OCI-LY7 (cell line): Measurements from ENCODE around the gene PDE5A. TPM values are rescaled to one million over a fixed set of nuclear protein-coding genes. Genes with fewer than 3 reads are reported as not detected.

ENCODE experiments used
- BruUV-seq: library from RNA; stranded (reverse); fragments of 400-500 nt; replicated peaks from 2 replicates; lab custom pipeline; 2021; lab: Mats Ljungman, UMichigan
- CTCF ChIA-PET: fragments of 300-600 bp; sonication (Branson Sonifier 250); formaldehyde crosslinking; loops from one replicate; lab custom pipeline; 2022; ENCODE audit warnings: antibody characterized with exemption; ENCODE audit not compliant: unreplicated experiment; lab: Charles Lee
- POLR2A ChIA-PET: fragments of 300-600 bp; sonication (Branson Sonifier 250); formaldehyde crosslinking; loops from one replicate; lab custom pipeline; 2022; ENCODE audit warnings: antibody characterized with exemption; lab: Charles Lee
- DNase-seq: peaks from one replicate; pipeline ENCODE4 v3.0.0-alpha.2; 2015; ENCODE audit warnings: low spot score
- H2AFZ ChIP-seq: fragments of 200-600 bp; sonication (generic), shearing (Covaris generic); 2 replicates; pipeline ENCODE4 v1.6.1; 2014; ENCODE audit warnings: mild to moderate bottlenecking, antibody characterized with exemption, low read length, moderate library complexity
- H3K27ac ChIP-seq: fragments of 200-600 bp; sonication (generic); 2 replicates; pipeline ENCODE4 v1.5.1; 2014; ENCODE audit warnings: mixed run types, low read depth, mild to moderate bottlenecking, moderate library complexity, low read length, inconsistent platforms; ENCODE audit not compliant: poor library complexity, severe bottlenecking
- H3K36me3 ChIP-seq: fragments of 200-600 bp; sonication (generic); 2 replicates; pipeline ENCODE4 v1.6.1; 2014; ENCODE audit warnings: mild to moderate bottlenecking, antibody characterized with exemption, low read length, moderate library complexity, mixed read lengths; ENCODE audit not compliant: insufficient read depth
- H3K4me1 ChIP-seq: fragments of 200-600 bp; sonication (generic); 2 replicates; pipeline ENCODE4 v1.5.1; 2014; ENCODE audit warnings: mild to moderate bottlenecking, low read length; ENCODE audit not compliant: insufficient read depth, poor library complexity, severe bottlenecking
- H3K4me2 ChIP-seq: fragments of 200-600 bp; sonication (generic); 2 replicates; pipeline ENCODE4 v1.6.1; 2014; ENCODE audit warnings: mild to moderate bottlenecking, low read length
- H3K4me3 ChIP-seq: fragments of 200-600 bp; sonication (generic); 2 replicates; pipeline ENCODE4 v1.5.1; 2014; ENCODE audit warnings: mild to moderate bottlenecking, low read depth, low read length; ENCODE audit not compliant: poor library complexity, severe bottlenecking
- H3K79me2 ChIP-seq: fragments of 200-600 bp; sonication (generic); 2 replicates; pipeline ENCODE4 v1.6.1; 2016; ENCODE audit warnings: low read depth, mild to moderate bottlenecking, low read length, moderate library complexity, mixed read lengths; ENCODE audit not compliant: insufficient read depth
- H3K9me2 ChIP-seq: fragments of 200-600 bp; sonication (generic); 2 replicates; pipeline ENCODE4 v1.6.1; 2016; ENCODE audit warnings: mild to moderate bottlenecking, low read length, mixed read lengths; ENCODE audit not compliant: insufficient read depth
- H3K9me3 ChIP-seq: fragments of 200-600 bp; sonication (generic); 2 replicates; pipeline ENCODE4 v1.6.1; 2014; ENCODE audit warnings: mild to moderate bottlenecking, mixed run types, low read length, mixed read lengths
- H4K20me1 ChIP-seq: fragments of 200-600 bp; sonication (generic); 2 replicates; pipeline ENCODE4 v1.6.1; 2014; ENCODE audit warnings: mild to moderate bottlenecking, antibody characterized with exemption, low read length, moderate library complexity, mixed read lengths; ENCODE audit not compliant: insufficient read depth
- EZH2phosphoT487 ChIP-seq: fragments of 200-600 bp; sonication (generic); IDR thresholded peaks from 2 replicates; pipeline ENCODE4 v1.6.1; 2018; ENCODE audit warnings: low read depth, borderline replicate concordance, mild to moderate bottlenecking, mixed run types, antibody characterized with exemption, low read length, moderate library complexity, mixed read lengths
- intact Hi-C: fragments of 100-400 bp; cut with micrococcal nuclease; formaldehyde crosslinking; loops from one replicate; pipeline ENCODE4 v1.10.0; 2022; ENCODE audit not compliant: unreplicated experiment
- total RNA-seq, 2 experiments: library from RNA; depleted of rRNA in 1 of 2; stranded (reverse); fragments of >200 nt in 1 of 2; shearing (Covaris generic) in 1 of 2; gene quantifications; 2 replicates each; pipeline ENCODE4 v1.2.3, GENCODE V29; 2014 to 2022
- TF ChIP-seq, protein P1 (sequence below): fragments of 200-600 bp; sonication (generic); conservative IDR thresholded peaks from 2 replicates; pipeline ENCODE4 v1.5.1; 2014; ENCODE audit warnings: mild to moderate bottlenecking, antibody characterized with exemption, low read length, moderate library complexity, mixed read lengths

PDE5A gene
- total RNA-seq, 2 experiments from 2014 or later, result 0.22 to 1.4 TPM

DNA sequence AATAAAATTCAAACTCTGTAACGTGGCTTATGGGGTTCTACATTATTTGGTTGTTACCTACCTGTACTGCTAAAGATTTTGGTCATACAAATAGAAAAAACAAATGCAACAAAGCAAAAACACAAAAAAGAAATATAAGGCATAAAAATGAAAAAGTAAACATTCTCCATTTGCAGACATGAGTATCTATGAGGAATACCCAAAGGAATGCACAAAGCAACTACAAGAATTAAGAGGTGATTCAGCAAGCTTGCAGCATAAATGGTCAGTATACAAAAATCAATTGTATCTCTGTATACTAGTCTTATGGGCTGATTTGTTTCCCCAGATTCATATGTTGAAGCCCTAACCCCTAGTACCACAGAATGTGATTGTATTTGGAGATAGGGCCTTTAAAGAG is 3.6 kb upstream of the PDE5A start:
- POLR2A ChIA-PET, result interaction anchor here (1.0 kb wide), 1 partner anchor 10 kb away, joined by 3 read pairs; no protein-coding TSS in a partner anchor

GRCh38 chr4:119629142-119629471 is 503 bp upstream of the PDE5A start:
- Histone ChIP-seq H3K4me1 (peaks cover 13% of the 10 kb centered on the region), H3K27ac (no peak overlapping the region), H3K9me3 (no peaks in the 10 kb centered on the region), H3K4me2 (peak overlapping the region; percentile 86), H4K20me1 (no peaks in the 10 kb centered on the region), H3K4me3 (peak overlapping the region; percentile 62), H2AFZ (peak overlapping the region; percentile 55; the same call in 1 of the 2 replicates), H3K79me2 (no peaks in the 10 kb centered on the region), H3K36me3 (no peaks in the 10 kb centered on the region), H3K9me2 (no peaks in the 10 kb centered on the region)
- no TSS peak for BruUV-seq
- intact Hi-C loops, result loop anchor here (1.0 to 5.0 kb wide), 4 partner anchors 314 to 647 kb away; partner anchors contain the start of gene USP53
- no peak for DNase-seq
- ChIA-PET CTCF (interaction anchor here (1.0 kb wide), 1 partner anchor 382 kb away, joined by 3 read pairs; no protein-coding TSS in a partner anchor), POLR2A (interaction anchor here (1.1 kb wide), 1 partner anchor 416 kb away, joined by 4 read pairs; no protein-coding TSS in a partner anchor)
- TF ChIP-seq, protein P1, sequence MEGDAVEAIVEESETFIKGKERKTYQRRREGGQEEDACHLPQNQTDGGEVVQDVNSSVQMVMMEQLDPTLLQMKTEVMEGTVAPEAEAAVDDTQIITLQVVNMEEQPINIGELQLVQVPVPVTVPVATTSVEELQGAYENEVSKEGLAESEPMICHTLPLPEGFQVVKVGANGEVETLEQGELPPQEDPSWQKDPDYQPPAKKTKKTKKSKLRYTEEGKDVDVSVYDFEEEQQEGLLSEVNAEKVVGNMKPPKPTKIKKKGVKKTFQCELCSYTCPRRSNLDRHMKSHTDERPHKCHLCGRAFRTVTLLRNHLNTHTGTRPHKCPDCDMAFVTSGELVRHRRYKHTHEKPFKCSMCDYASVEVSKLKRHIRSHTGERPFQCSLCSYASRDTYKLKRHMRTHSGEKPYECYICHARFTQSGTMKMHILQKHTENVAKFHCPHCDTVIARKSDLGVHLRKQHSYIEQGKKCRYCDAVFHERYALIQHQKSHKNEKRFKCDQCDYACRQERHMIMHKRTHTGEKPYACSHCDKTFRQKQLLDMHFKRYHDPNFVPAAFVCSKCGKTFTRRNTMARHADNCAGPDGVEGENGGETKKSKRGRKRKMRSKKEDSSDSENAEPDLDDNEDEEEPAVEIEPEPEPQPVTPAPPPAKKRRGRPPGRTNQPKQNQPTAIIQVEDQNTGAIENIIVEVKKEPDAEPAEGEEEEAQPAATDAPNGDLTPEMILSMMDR, result 0 out of 2 replicates have a peak, but pooled peaks have one; percentile 7
- no peak for TF ChIP-seq EZH2phosphoT487

More for the DNA sequence above, 3.6 kb upstream of the PDE5A start:
- Histone ChIP-seq H2AFZ (no peak overlapping the region), H3K4me3 (no peak overlapping the region), H4K20me1 (no peaks in the 10 kb centered on the region), H3K79me2 (no peaks in the 10 kb centered on the region), H3K27ac (no peak overlapping the region), H3K4me1 (peaks cover 13% of the 10 kb centered on the region), H3K4me2 (no peak overlapping the region), H3K9me2 (no peaks in the 10 kb centered on the region), H3K9me3 (no peaks in the 10 kb centered on the region), H3K36me3 (no peaks in the 10 kb centered on the region)
- no TSS peak for BruUV-seq
- intact Hi-C loops, result no loop called here
- no peak for DNase-seq
- TF ChIP-seq, protein P1, result no peak
- TF ChIP-seq EZH2phosphoT487, result no peak
- CTCF ChIA-PET, result no interaction called here
